ENCODE data around the gene NPAS3.

DNA sequence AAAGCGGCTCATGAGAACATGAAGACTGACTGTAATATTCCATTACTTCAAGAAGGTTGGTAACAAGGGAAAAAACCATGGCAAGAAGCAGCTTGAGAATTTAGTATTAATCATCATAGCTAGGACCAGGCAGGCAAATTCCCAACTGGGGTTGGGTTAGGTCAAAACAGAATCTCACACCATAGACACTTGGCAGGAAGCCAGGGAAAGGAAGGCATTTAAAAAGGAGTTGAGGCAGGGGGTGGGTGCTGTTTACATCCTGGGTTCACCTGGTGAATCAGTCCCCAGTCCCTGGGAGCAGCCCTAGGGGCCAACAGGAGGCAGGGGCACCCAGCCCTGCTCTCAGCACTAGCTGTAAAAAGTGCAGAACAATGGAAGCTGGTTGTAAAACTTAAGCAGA is 903.6 kb downstream of the NPAS3 start:
- TF ChIP-seq, protein P1, sequence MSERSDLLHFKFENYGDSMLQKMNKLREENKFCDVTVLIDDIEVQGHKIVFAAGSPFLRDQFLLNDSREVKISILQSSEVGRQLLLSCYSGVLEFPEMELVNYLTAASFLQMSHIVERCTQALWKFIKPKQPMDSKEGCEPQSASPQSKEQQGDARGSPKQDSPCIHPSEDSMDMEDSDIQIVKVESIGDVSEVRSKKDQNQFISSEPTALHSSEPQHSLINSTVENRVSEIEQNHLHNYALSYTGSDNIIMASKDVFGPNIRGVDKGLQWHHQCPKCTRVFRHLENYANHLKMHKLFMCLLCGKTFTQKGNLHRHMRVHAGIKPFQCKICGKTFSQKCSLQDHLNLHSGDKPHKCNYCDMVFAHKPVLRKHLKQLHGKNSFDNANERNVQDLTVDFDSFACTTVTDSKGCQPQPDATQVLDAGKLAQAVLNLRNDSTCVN (tag by site-specific recombination; optimal IDR thresholded peaks at IDR 0.05) = no peak
- TF ChIP-seq, protein P2, sequence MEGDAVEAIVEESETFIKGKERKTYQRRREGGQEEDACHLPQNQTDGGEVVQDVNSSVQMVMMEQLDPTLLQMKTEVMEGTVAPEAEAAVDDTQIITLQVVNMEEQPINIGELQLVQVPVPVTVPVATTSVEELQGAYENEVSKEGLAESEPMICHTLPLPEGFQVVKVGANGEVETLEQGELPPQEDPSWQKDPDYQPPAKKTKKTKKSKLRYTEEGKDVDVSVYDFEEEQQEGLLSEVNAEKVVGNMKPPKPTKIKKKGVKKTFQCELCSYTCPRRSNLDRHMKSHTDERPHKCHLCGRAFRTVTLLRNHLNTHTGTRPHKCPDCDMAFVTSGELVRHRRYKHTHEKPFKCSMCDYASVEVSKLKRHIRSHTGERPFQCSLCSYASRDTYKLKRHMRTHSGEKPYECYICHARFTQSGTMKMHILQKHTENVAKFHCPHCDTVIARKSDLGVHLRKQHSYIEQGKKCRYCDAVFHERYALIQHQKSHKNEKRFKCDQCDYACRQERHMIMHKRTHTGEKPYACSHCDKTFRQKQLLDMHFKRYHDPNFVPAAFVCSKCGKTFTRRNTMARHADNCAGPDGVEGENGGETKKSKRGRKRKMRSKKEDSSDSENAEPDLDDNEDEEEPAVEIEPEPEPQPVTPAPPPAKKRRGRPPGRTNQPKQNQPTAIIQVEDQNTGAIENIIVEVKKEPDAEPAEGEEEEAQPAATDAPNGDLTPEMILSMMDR (tag by site-specific recombination; IDR thresholded peaks at IDR 0.05) = no peak
- TF ChIP-seq, protein P3, sequence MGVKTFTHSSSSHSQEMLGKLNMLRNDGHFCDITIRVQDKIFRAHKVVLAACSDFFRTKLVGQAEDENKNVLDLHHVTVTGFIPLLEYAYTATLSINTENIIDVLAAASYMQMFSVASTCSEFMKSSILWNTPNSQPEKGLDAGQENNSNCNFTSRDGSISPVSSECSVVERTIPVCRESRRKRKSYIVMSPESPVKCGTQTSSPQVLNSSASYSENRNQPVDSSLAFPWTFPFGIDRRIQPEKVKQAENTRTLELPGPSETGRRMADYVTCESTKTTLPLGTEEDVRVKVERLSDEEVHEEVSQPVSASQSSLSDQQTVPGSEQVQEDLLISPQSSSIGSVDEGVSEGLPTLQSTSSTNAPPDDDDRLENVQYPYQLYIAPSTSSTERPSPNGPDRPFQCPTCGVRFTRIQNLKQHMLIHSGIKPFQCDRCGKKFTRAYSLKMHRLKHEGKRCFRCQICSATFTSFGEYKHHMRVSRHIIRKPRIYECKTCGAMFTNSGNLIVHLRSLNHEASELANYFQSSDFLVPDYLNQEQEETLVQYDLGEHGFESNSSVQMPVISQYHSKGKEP (tag by site-specific recombination; IDR thresholded peaks at IDR 0.05) = no peak
- TF ChIP-seq ZNF501 (tag by site-specific recombination; IDR thresholded peaks at IDR 0.05) = no peak
- TF ChIP-seq HOXA7 (CRISPR knock-in tag; IDR thresholded peaks at IDR 0.05; ENCODE audit: borderline replicate concordance) = no peak
- no peak for TF ChIP-seq ZNF747 (tag by site-specific recombination; IDR thresholded peaks at IDR 0.05)
- TF ChIP-seq, protein P4, sequence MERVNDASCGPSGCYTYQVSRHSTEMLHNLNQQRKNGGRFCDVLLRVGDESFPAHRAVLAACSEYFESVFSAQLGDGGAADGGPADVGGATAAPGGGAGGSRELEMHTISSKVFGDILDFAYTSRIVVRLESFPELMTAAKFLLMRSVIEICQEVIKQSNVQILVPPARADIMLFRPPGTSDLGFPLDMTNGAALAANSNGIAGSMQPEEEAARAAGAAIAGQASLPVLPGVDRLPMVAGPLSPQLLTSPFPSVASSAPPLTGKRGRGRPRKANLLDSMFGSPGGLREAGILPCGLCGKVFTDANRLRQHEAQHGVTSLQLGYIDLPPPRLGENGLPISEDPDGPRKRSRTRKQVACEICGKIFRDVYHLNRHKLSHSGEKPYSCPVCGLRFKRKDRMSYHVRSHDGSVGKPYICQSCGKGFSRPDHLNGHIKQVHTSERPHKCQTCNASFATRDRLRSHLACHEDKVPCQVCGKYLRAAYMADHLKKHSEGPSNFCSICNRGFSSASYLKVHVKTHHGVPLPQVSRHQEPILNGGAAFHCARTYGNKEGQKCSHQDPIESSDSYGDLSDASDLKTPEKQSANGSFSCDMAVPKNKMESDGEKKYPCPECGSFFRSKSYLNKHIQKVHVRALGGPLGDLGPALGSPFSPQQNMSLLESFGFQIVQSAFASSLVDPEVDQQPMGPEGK (tag by site-specific recombination; IDR thresholded peaks at IDR 0.05) = no peak
- TF ChIP-seq ZBTB20 (tag by site-specific recombination; IDR thresholded peaks at IDR 0.05) = no peak
- no peak for TF ChIP-seq ZNF23 (tag by site-specific recombination; IDR thresholded peaks at IDR 0.05; ENCODE audit: borderline replicate concordance)
